IPS-20b (cell line): ENCODE measurements around the gene KLHDC9.

Experiments
- H3K27ac ChIP-seq: one replicate; pipeline ENCODE4 v1.5.1; 2013; ENCODE audit warnings: low read length
- H3K27me3 ChIP-seq: 2 replicates; pipeline ENCODE4 v1.6.1; 2013; ENCODE audit warnings: mild to moderate bottlenecking, low read length, inconsistent platforms; ENCODE audit not compliant: insufficient read depth
- H3K36me3 ChIP-seq: 2 replicates; pipeline ENCODE4 v1.6.1; 2013; ENCODE audit warnings: low read depth, mild to moderate bottlenecking, inconsistent platforms, low read length, moderate library complexity; ENCODE audit not compliant: insufficient read depth
- H3K4me1 ChIP-seq: 2 replicates; pipeline ENCODE4 v1.6.1; 2013; ENCODE audit warnings: mild to moderate bottlenecking, control low read depth, inconsistent platforms, low read length, moderate library complexity; ENCODE audit not compliant: insufficient read depth
- H3K4me3 ChIP-seq: 2 replicates; pipeline ENCODE4 v1.5.1; 2013; ENCODE audit warnings: mild to moderate bottlenecking, low read length, inconsistent platforms
- H3K9ac ChIP-seq: 2 replicates; pipeline ENCODE4 v1.6.1; 2013; ENCODE audit warnings: low read depth, mild to moderate bottlenecking, inconsistent platforms, low read length, moderate library complexity
- H3K9me3 ChIP-seq: 2 replicates; pipeline ENCODE4 v1.6.1; 2013; ENCODE audit warnings: mild to moderate bottlenecking, low read depth, low read length, inconsistent platforms; ENCODE audit not compliant: insufficient read depth

The KLHDC9 gene

DNA sequence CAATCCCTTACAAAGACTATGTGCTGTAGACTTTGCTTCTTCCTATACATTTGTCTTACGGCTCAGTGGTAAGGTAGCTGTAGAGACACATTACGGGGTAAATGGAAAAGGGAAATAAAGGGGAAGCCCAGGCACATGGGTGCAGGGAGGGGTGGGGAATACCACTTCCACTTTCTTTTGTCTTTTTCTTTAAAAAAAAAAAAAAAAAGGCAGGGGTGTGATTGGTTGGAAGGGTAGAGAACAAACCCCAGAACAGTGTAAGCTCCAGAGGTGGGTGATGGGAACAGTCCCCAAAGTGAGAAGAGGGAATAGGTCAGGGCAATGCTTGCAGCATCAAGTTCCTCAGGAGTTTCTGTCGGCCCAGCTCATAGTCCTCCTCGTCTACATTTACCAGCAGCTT, 23.7 kb downstream of the KLHDC9 start:
- Histone ChIP-seq H3K36me3 (peaks cover 68% of the 10 kb centered on the region), H3K4me1 (peaks cover 8% of the 10 kb centered on the region; the same call in 1 of the 2 replicates), H3K27me3 (no peaks in the 10 kb centered on the region), H3K9me3 (no peaks in the 10 kb centered on the region), H3K9ac (no peak overlapping the region), H3K27ac (no peak overlapping the region), H3K4me3 (no peak overlapping the region)

DNA sequence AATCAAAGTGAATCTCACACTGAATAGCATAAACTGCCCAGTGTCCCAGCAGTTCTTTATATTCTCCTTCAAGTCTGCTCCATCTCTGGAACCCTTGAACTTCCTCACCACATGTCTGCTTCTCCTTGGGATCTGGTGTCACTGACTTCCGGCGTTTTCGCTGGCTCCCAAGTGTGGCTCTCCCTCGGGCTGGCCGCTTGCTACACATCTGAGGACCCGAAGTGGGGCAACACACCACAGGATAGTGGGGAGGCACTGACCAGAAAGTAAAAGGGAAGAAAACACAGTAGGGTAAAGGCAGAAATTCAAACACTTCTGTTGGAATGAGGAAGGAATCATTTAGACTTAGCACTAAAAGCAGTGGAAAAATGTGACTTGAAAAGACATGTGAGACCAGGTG, 24.8 kb downstream of the KLHDC9 start:
- H3K4me3 ChIP-seq = no peak overlapping the region
- no peaks in the 10 kb centered on the region for H3K9me3 ChIP-seq
- no peak overlapping the region for H3K27ac ChIP-seq
- no peak overlapping the region for H3K9ac ChIP-seq
- H3K36me3 ChIP-seq = peaks cover 79% of the 10 kb centered on the region
- H3K27me3 ChIP-seq = no peaks in the 10 kb centered on the region
- peaks cover 8% of the 10 kb centered on the region; the same call in 1 of the 2 replicates for H3K4me1 ChIP-seq

DNA sequence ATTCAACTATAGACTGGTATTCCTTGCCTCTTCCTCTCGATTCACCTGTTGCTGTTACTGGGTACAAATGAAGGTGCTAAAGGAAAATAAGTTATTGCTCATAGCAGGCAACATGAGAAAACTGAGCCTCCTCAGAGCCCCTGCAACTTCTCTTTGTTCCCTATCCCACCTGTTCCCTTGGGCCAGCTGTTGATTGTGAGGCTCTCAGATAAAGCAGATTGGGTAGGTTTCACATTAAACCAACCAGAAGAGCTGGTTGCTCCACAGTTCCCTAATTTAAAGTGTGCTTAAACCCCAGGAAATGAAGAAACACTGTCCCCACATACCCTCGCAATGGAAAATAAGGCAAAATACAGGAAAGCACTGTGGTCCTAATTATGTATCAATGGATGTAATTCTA, 29.5 kb downstream of the KLHDC9 start:
- H3K36me3 ChIP-seq = peaks cover 74% of the 10 kb centered on the region
- H3K27me3 ChIP-seq = no peaks in the 10 kb centered on the region
- no peak overlapping the region for H3K4me3 ChIP-seq
- H3K4me1 ChIP-seq = peaks cover 13% of the 10 kb centered on the region; the same call in 1 of the 2 replicates
- H3K9ac ChIP-seq = no peak overlapping the region
- no peaks in the 10 kb centered on the region for H3K9me3 ChIP-seq
- no peak overlapping the region for H3K27ac ChIP-seq

GRCh38 chr1:161128591-161129420, 30.6 kb downstream of the KLHDC9 start:
- Histone ChIP-seq H3K4me1 (peaks cover 13% of the 10 kb centered on the region; the same call in 1 of the 2 replicates), H3K9ac (no peak overlapping the region), H3K36me3 (peaks cover 63% of the 10 kb centered on the region), H3K27me3 (no peaks in the 10 kb centered on the region), H3K9me3 (no peaks in the 10 kb centered on the region), H3K27ac (no peak overlapping the region), H3K4me3 (no peak overlapping the region)

DNA sequence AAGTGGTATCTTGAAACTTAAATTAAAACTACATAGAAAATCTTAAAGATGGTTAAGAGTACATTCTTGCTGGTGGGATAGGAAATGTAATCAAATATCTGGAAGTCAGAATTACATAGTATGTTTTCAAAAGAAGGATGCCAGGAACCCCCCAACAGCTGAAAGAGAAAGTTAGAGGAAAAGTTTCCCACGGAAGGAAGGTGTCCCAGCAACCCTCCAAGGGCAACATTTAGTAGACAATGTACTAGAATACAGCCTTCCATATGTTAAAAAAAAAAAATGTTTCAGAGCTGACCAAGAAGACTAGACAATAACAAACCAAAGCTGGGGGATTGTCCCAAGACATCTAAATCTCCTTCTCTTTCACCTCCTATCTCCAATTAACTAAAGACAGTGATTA, 32.1 kb downstream of the KLHDC9 start:
- H3K36me3 ChIP-seq = peaks cover 49% of the 10 kb centered on the region
- H3K27ac ChIP-seq = no peak overlapping the region
- H3K9me3 ChIP-seq = no peaks in the 10 kb centered on the region
- H3K4me3 ChIP-seq = peak overlapping the region; percentile 92
- H3K4me1 ChIP-seq = peaks cover 13% of the 10 kb centered on the region; the same call in 1 of the 2 replicates
- H3K9ac ChIP-seq = peak overlapping the region; percentile 94; the same call in 1 of the 2 replicates
- H3K27me3 ChIP-seq = no peaks in the 10 kb centered on the region

GRCh38 chr1:161131523-161132409, 33.6 kb downstream of the KLHDC9 start:
- H3K4me3 ChIP-seq = peak overlapping the region; percentile 92
- H3K9ac ChIP-seq = peak overlapping the region; percentile 94
- H3K36me3 ChIP-seq = peaks cover 37% of the 10 kb centered on the region
- peaks cover 13% of the 10 kb centered on the region; the same call in 1 of the 2 replicates for H3K4me1 ChIP-seq
- H3K9me3 ChIP-seq = no peaks in the 10 kb centered on the region
- H3K27ac ChIP-seq = peak overlapping the region; percentile 94
- no peaks in the 10 kb centered on the region for H3K27me3 ChIP-seq

GRCh38 chr1:161132410-161133219, 34.5 kb downstream of the KLHDC9 start, which contains the start of gene DEDD:
TSS of gene DEDD (minus strand) at chr1:161132667. CDS start at chr1:161124462, 8,205 bp downstream.
- Histone ChIP-seq H3K27ac (peak within 1 kb of the TSS; percentile 94), H3K4me3 (peak within 1 kb of the TSS; percentile 92), H3K9me3 (no peaks in the 10 kb centered on the region), H3K36me3 (peaks cover 34% of the 10 kb centered on the region), H3K27me3 (no peaks in the 10 kb centered on the region), H3K9ac (peak within 1 kb of the TSS; percentile 94), H3K4me1 (peaks cover 13% of the 10 kb centered on the region; the same call in 1 of the 2 replicates)

DNA sequence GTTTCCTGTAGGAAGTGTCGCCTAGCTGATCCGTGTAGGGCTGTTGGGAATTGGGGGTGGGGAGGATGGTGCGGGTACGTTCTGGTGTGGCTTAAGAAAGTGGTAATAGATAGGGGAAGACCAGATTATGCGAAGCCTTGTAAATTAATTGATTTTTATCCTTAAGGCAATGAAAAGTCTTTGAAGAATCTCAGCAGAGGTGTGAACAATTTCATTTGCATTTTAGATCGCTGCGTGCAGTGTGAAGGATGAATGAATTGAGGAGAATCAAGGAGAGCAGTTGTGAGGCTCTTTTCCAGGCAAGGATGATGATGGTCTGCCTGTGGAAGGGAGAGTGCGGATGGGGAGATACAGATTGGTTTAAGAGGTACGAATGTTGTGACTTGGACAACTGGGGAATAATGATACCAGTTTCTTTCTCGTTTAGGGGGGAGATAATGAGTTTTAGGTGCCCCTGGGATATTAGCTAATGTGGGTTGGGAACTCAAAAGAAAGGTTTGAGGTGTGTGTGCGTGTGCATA, 35.1 kb downstream of the KLHDC9 start:
- Histone ChIP-seq H3K27ac (peak overlapping the region; percentile 62), H3K4me1 (peaks cover 13% of the 10 kb centered on the region; the same call in 1 of the 2 replicates), H3K36me3 (peaks cover 27% of the 10 kb centered on the region), H3K9me3 (no peaks in the 10 kb centered on the region), H3K4me3 (peak overlapping the region; percentile 92), H3K9ac (peak overlapping the region; percentile 94), H3K27me3 (no peaks in the 10 kb centered on the region)

DNA sequence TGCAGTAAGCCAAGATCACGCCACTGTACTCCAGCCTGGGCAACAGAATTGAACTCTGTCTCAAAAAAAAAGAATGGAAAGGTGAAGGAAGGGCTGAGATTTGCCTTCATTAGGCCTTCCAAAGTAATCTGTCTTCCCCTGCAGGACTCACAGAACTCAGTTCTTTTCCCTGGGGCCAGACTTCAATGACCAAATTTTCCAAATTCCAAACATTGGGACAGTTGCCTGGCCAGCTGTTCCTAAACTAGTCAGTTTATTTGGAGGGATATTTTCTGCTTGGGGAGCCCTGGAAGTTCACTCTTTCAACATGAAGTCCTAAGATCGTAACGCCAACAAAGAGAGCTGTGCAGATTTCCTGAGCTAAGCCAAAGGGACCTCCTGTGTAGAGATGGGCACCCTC, 39.7 kb downstream of the KLHDC9 start:
- Histone ChIP-seq H3K4me1 (no peaks in the 10 kb centered on the region), H3K4me3 (no peak overlapping the region), H3K9me3 (no peaks in the 10 kb centered on the region), H3K27ac (no peak overlapping the region), H3K9ac (no peak overlapping the region), H3K27me3 (no peaks in the 10 kb centered on the region), H3K36me3 (peaks cover 5% of the 10 kb centered on the region; the same call in 1 of the 2 replicates)

- Histone ChIP-seq H3K4me3 (no peak overlapping the region), H3K9me3 (no peaks in the 10 kb centered on the region), H3K36me3 (peaks cover 5% of the 10 kb centered on the region; the same call in 1 of the 2 replicates), H3K27me3 (no peaks in the 10 kb centered on the region), H3K4me1 (no peaks in the 10 kb centered on the region), H3K27ac (no peak overlapping the region), H3K9ac (no peak overlapping the region)
Observed at GRCh38 chr1:161138431-161138830, 40.3 kb downstream of the KLHDC9 start.

DNA sequence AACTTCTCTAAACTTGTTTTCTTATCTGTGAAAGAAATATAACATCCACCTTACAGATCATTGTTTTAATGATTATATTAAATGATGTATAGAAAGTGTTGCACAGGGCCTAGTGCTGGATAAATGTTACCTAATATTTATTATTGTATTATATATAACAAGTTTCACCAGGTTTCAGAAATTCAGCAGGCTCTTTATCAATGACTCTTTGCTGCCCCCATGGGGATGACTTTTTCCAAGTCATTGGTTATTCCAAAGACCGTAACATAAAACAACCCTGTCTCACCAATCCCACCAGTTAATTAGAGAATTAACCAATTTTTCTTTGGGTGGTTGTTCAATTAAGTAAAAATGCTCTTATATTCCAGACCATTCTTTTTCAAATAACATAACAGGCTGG, 41.6 kb downstream of the KLHDC9 start:
- H3K27ac ChIP-seq = no peak overlapping the region
- no peak overlapping the region for H3K4me3 ChIP-seq
- peaks cover 5% of the 10 kb centered on the region; the same call in 1 of the 2 replicates for H3K36me3 ChIP-seq
- H3K4me1 ChIP-seq = no peaks in the 10 kb centered on the region
- H3K27me3 ChIP-seq = no peaks in the 10 kb centered on the region
- no peaks in the 10 kb centered on the region for H3K9me3 ChIP-seq
- H3K9ac ChIP-seq = no peak overlapping the region
